Hepatic stellate cell (primary cell): ENCODE data around the gene TLR6.
"Not testable (repeated sequence)": the region's sequence is repeated elsewhere in the genome, so short reads cannot be mapped to it uniquely, and the experiment has no call there.

Experiments used
- DNase-seq: peaks from one replicate; pipeline ENCODE4 v3.0.0; 2011; ENCODE audit warnings: low spot score

TLR6 gene

GRCh38 chr4:38820329-38821061 lies 36.1 kb downstream of the TLR6 start:
- no peak for DNase-seq

- DNase-seq: no peak
These were observed 37.0 kb downstream of the TLR6 start for GRCh38 chr4:38819569-38819968.

DNA sequence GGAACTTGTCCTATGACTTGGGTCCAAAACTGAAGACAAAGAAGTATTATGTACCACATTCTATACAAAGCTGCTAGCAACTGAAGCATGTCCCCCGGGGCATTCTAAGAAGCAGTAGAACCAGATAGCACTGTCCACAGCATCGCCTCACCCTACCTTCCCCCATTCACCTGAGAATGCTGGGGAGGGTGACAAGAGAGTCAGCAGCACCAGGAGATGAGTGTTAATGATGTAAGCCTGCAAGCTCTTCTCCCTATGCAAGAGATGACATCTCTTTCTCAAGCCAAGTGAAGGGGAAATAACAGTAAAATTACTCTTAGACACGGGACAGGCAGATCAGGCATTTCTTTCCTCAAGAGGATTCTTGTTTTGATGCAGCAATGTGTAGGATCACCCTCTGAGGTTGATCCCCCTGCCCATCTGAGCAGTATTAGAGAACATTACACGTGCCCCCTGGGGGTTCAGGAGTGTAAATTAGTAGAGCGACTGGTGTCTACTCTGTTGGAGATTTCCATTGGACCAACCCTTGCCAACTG lies 38.1 kb downstream of the TLR6 start:
- DNase-seq: no peak

GRCh38 chr4:38815885-38816782 lies 40.5 kb downstream of the TLR6 start:
- no peak for DNase-seq

DNA sequence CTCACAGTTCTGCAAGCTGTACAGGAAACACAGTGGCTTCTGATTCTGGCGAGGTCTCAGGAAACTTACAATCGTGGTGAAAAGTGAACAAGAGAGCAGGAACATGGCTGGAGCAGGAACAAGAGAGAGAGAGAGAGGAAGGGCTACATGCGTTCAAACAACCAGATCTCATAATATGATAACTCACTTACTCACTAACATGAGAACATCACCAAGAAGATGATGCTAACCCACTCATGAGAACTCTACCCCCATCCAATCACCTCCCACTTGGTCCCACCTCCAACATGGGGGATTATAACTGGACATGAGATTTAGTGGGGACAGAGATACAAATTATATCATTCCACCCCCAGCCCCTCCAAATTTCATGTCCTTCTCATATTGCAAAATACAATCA lies 42.2 kb downstream of the TLR6 start:
- no peak for DNase-seq

- DNase-seq: no peak
These were observed 45.3 kb downstream of the TLR6 start for GRCh38 chr4:38811297-38811696.

- DNase-seq: not testable (repeated sequence)
These were observed 49.2 kb downstream of the TLR6 start for GRCh38 chr4:38807462-38807861.

DNA sequence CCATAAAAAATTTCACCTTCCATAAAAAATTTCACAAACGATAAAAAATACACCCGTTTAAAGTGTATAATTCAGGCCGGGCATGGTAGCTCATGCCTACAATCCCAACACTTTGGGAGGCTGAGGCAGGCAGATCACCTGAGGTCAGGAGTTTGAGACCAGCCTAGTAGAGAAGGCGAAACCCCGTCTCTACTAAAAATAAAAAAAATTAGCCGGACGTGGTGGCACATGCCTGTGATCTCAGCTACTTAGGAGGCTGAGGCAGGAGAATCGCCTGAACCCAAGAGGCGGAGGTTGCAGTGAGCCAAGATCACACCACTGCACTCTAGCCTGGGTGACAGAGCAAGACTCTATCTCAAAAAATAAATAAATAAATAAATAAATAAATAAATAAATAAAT lies 50.4 kb downstream of the TLR6 start:
- not testable (repeated sequence) for DNase-seq

GRCh38 chr4:38805530-38806145 lies 51.0 kb downstream of the TLR6 start:
- DNase-seq: no peak

DNA sequence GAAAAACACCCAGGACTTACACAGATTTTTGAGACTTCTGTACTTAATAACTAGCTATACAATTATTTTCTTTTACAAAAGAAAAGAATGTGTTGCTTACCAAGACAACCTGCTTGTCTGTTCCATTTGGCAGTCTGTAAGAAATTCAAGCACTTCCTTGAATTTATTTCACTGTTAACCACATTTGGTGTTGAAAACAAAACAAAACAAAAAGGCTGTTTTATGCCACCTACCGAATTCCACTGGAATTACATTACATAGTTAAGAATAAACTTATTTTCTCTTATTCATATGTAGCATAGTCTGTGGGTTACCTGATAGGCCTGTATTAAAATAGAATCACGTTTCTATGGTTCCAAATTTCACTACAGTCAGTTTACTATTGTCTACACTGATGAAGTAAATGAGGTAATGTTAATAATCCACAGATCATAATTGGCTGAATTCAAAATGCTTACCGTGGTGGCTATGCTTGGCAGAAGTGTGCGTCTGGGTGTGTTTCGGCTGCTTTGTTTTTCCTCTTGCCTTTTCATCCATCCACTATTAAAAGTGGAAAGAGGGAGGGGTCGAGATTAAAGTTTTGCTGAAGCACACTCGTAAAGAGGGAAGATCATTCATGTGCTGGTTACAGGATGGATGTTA lies 51.8 kb downstream of the TLR6 start, which contains the start of gene TLR1:
TSS of gene TLR1 (minus strand) at position 138 of the 642 bp plus-strand sequence. CDS start 5,960 bp downstream, outside the sequence.
- no peak for DNase-seq

DNA sequence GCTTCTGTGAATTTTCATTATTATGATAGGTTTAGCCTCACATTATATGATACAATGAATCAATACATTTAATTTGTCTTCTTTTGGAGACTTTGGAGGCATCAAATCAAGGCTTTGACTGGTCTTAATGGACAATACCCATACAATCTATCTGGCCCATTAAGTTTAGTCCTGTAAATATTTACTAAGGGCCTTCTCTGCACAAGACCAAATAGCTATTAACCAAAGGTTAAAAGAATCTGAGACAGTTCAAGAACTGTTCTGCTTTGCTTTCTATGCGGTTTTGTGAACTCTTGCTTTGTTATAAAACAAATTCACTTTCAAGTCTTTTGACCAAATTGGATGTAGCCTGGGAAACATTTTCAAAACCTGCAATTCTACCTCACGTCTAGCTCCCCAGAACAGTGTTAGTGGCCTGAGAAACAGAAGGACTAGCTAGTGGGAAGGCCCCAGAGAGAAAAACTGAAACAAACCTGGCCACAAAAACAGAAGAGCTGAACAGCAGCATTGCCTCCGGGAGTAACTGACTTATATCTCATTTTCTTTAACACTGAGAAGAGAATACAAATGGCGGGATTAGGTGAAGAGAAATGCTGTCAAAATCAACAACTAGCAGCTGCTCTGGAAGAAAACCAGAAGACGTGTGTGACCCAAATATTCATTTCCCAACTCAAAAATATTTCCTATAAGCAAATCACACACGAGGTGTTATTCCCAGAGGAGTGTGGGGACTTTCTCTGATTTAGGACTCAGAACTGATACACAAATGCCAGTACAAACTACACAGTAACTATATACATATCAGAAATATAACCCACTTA lies 52.6 kb downstream of the TLR6 start:
- no peak for DNase-seq

- no peak for DNase-seq
These were observed 53.9 kb downstream of the TLR6 start for GRCh38 chr4:38802561-38803355.

GRCh38 chr4:38800961-38801450 lies 55.6 kb downstream of the TLR6 start:
- DNase-seq: no peak

DNA sequence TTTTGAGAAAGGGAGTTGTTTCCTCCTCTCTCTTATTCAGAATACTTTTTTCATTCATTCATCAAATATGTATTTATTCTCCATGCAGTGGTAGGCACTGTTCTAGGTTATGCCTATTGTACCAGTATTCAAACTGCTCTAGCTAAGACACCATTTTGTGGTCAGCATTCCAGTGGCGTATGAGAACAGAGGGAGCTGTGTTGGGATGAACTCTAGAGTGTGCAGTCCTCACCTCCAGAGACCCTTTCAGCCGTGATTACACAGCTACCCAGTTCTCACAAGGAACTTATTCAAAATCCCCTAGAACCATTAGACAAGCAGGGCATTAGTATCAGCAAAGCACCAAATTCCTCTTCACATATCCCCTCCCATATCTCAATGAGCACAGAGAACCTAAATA lies 56.3 kb downstream of the TLR6 start:
- no peak for DNase-seq

GRCh38 chr4:38795087-38795486 lies 61.5 kb downstream of the TLR6 start:
- DNase-seq: no peak

DNA sequence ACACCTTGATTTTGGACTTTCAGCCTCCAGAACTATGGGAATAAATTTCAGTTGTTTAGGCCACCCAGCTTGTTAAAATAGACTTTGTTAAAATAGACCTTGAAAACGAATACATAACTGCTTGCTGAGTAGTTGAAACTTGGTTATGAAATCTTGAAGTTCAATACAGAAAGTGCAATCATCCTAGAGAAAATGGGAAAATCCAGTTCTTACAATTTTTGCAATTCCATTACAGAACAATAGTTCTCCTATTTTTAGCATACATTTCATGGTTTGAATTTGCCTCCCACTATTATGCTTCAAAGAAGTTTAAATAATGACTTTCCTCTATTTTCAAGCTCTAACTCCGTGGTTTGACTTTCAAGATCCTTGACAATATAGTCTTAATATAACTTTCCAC lies 62.6 kb downstream of the TLR6 start:
- no peak for DNase-seq

GRCh38 chr4:38791010-38791409 lies 65.6 kb downstream of the TLR6 start:
- no peak for DNase-seq

DNA sequence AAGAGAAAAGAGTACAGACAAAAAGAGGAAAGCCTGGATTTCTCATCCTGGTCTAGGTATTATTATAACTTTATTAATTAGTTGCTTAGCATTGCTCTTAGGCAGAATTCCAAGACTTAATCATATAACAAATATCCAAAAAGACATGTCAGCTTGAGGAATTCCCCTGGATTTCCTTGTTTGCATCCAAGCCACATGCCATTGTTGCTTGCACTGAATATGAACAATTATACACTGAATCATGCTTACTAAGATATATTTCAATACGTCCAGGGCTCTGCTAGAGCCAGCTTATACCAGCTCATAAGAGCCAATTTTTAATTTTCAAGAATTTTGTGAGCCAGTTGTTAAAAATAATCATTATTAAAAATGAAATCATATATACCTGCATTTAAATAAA lies 68.3 kb downstream of the TLR6 start:
- no peak for DNase-seq

GRCh38 chr4:38787693-38788092 lies 68.9 kb downstream of the TLR6 start:
- no peak for DNase-seq

DNA sequence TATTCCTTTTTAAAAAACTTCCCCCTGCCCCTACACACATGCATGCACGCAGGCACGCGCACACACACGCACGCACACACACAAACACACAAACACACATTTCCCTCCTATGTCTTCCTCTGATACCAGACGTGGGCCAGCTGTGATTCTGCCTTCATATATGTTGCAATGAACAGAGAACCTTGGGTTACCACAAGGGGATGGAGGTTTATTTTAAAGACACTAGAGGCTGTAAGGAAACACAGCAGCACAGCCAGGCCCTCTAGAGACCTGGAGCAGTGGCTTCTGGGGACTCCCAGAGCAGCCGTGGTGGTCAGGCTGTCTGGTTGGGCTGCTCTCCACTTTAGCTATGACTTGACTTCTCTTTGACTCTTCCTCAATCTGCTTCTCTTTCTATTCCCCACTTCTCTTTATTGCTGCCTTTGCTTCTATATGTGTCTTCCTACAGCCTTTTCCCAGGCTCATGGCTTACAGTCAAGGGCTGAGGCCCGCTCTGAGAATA lies 70.7 kb downstream of the TLR6 start:
- DNase-seq: no peak
